Psoas muscle (tissue), 8 donors: Measurements from ENCODE around the gene STARD9. TPM values are rescaled to one million over a fixed set of nuclear protein-coding genes. Genes with fewer than 3 reads are reported as not detected.

ENCODE experiments used
- ATAC-seq, 4 donors: fragments of 200-7000 bp; cut with Tn5 transposase; one replicate each; pipeline ENCODE4 v1.9.1; 2020; ENCODE audit warnings: moderate library complexity in 3 of 4, mild to moderate bottlenecking in 2 of 4
- DNase-seq, 2 donors: peaks; one replicate each; pipeline ENCODE4 v3.0.0-alpha.2; 2020
- H3K27ac ChIP-seq: fragments of 200-600 bp; one replicate; pipeline ENCODE4 v1.8.0; 2022
- H3K27me3 ChIP-seq, 3 donors: fragments of 200-600 bp in 1 of 3; one replicate each; pipeline versions ENCODE4 v1.6.1 to v1.8.0; 2013 to 2022; ENCODE audit warnings: low read length in 2 of 3, mild to moderate bottlenecking in 2 of 3, moderate library complexity in 1 of 3; ENCODE audit not compliant: insufficient read depth in 3 of 3
- H3K36me3 ChIP-seq, 2 donors: fragments of 200-600 bp in 1 of 2; one replicate each; pipeline versions ENCODE4 v1.6.1 to v1.8.0; 2013 to 2022; ENCODE audit warnings: low read depth in 1 of 2, mild to moderate bottlenecking in 1 of 2, moderate library complexity in 1 of 2; ENCODE audit not compliant: insufficient read depth in 1 of 2
- H3K4me1 ChIP-seq: fragments of 200-600 bp; one replicate; pipeline ENCODE4 v1.8.0; 2022
- H3K4me3 ChIP-seq: fragments of 200-600 bp; one replicate; pipeline ENCODE4 v1.8.0; 2022; ENCODE audit warnings: mild to moderate bottlenecking
- H3K9me3 ChIP-seq: fragments of 200-600 bp; one replicate; pipeline ENCODE4 v1.8.0; 2022
- WGBS, 3 donors: extraction: QIAGEN DNeasy Blood & Tissue Kit; methylation state at CpG; one replicate each; pipeline versions ENCODE4 v1.1.6 to v1.1.7; 2013; 5-methylcytosine and 5-hydroxymethylcytosine counted together
- intact Hi-C, 2 donors: fragments of 100-400 bp; cut with DNase I; formaldehyde crosslinking; loops; one replicate each; pipeline versions ENCODE4 v1.11.0 to v1.14.2; 2022
- polyA plus RNA-seq, 3 donors: library from polyadenylated mRNA; stranded (reverse); fragments of 200-250 nt; gene quantifications; one replicate each; pipeline ENCODE4 v1.2.3, GENCODE V29; 2013
- total RNA-seq, 4 donors: library from RNA; stranded (reverse); fragmentation: NEBNext Ultra II Directional in 2 of 4; extraction: Animal tissue kit (Norgen Biotek cat#: 25700) in 2 of 4; gene quantifications; one replicate each; pipeline versions ENCODE4 v1.2.1 to v1.2.4, GENCODE V29; 2021 to 2023
- TF ChIP-seq, protein P1 (sequence below): fragments of 200-600 bp; IDR thresholded peaks from one replicate; pipeline ENCODE4 v1.8.0; 2022; ENCODE audit warnings: antibody characterized with exemption
- donor health status: healthy with polysubstance abuse.
- donor health status: DM: no; HTN: no; CAD: no; lungs with moderate emphysema.
- donor health status: Bipolar disorder and iron deficiency.
- donor health status: healthy.
- donor health status: DM: yes; HTN: yes; CAD: no.
- donor health status: DM: no; HTN: no; CAD: no.
- donor health status: DM: no; HTN: no; CAD: no.
- donor health status: DM: yes; HTN: yes; CAD: no.

Gene STARD9
- total and polyA plus RNA-seq, 7 donors: 0.65 to 4.1 (median 1.7) TPM

DNA sequence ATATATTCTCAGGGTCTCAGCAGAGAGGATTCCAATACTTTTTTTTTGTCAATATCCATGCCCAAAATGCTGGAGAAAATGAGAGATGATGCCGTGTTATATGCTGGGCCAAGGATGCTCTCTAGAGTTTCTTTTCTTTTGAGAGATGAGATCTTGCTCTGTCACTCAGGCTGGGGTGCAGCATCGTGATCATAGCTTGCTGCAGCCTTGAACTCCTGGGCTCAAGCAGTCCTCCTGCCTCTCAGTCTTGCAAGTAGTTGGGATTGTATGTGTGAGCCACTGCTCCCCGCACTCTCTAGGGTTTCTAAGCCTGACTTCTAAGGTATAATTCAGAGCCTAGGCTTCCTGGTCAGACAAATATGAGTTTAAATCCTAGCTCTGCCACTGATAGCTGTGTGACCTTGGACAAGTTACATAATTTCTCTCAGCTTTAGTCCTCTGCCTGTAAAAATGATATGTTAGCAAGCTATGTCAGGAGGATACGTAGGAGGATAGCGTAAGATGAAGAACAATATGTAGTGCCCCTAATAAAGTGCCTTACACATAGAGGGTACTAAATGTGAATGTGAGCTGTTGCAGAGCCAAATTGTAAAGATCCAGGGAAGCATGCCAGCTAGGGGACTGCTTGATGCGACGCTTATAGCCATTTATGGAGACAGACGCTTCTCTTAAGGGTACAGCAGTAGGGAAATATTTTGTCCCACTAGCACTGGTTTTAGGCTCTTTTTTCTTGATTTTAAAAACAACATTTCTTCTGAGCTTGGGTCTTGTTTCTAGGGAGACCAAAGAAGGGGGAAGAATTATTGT is 7.4 kb downstream of the STARD9 start:
- no peak overlapping the region for H3K4me3 ChIP-seq
- H3K36me3 ChIP-seq: peaks cover 0 to 18% of the 10 kb centered on the region in 2 donors
- DNase-seq (no peak), ATAC-seq (no peak)
- no peaks in the 10 kb centered on the region for H3K27me3 ChIP-seq
- TF ChIP-seq, protein P1, sequence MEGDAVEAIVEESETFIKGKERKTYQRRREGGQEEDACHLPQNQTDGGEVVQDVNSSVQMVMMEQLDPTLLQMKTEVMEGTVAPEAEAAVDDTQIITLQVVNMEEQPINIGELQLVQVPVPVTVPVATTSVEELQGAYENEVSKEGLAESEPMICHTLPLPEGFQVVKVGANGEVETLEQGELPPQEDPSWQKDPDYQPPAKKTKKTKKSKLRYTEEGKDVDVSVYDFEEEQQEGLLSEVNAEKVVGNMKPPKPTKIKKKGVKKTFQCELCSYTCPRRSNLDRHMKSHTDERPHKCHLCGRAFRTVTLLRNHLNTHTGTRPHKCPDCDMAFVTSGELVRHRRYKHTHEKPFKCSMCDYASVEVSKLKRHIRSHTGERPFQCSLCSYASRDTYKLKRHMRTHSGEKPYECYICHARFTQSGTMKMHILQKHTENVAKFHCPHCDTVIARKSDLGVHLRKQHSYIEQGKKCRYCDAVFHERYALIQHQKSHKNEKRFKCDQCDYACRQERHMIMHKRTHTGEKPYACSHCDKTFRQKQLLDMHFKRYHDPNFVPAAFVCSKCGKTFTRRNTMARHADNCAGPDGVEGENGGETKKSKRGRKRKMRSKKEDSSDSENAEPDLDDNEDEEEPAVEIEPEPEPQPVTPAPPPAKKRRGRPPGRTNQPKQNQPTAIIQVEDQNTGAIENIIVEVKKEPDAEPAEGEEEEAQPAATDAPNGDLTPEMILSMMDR: no peak
- H3K4me1 ChIP-seq: peaks cover 12% of the 10 kb centered on the region
- H3K27ac ChIP-seq: no peak overlapping the region
- H3K9me3 ChIP-seq: no peaks in the 10 kb centered on the region
- WGBS, 3 donors: 81 to 85% (median 85%) methylated on average over 8 of the region's 8 CpGs
- intact Hi-C loops: loop anchor here in 1 of 2 donors (5.0 kb wide), 1 partner anchor 70 kb away; no protein-coding TSS in a partner anchor

DNA sequence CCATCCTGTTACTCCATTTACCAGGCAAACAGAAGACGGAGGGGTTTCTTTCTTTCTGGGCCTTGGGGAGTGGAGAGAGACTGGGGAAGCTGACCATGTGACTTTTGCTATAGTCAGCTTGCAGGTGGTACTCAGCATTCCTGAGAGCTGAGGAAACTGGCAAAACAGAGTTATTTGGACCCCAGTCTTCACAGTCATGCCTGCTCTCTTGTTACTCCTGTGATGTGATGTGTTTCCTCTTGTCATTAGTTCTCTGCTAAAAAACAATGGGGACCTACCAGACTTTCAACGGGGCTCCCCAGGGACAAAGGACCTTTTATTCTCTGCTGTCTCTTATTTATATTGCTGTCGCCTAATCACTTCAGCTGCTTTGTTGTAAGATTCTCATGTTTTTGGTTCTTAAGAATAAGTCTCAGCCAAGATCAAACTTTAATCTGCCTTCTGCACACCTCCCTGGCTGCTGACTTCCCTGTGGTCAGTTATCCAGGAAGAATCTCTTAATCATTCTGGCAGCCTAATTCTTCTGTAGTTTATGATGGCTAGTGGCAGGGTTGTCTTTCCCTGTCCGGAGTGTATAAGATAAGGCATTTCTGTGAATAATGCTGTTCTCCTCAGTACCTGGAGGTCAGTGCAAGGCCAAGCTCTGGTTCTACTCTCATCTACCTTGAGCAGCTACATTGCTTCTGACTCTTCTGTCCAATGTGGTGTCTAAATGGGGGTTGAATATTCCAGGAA is 8.8 kb downstream of the STARD9 start:
- Histone ChIP-seq H3K27ac (peak overlapping the region; percentile 3), H3K27me3 (no peaks in the 10 kb centered on the region), H3K4me3 (no peak overlapping the region), H3K36me3 (peaks cover 0 to 18% of the 10 kb centered on the region in 2 donors), H3K4me1 (peaks cover 7% of the 10 kb centered on the region), H3K9me3 (no peaks in the 10 kb centered on the region)
- ATAC-seq: no peak
- intact Hi-C loops: loop anchor here in 1 of 2 donors (5.0 kb wide), 1 partner anchor 68 kb away; no protein-coding TSS in a partner anchor
- 54 to 56% (median 55%) methylated on average over 4 of the region's 4 CpGs for WGBS, 3 donors
- TF ChIP-seq, protein P1: no peak
- no peak for DNase-seq

DNA sequence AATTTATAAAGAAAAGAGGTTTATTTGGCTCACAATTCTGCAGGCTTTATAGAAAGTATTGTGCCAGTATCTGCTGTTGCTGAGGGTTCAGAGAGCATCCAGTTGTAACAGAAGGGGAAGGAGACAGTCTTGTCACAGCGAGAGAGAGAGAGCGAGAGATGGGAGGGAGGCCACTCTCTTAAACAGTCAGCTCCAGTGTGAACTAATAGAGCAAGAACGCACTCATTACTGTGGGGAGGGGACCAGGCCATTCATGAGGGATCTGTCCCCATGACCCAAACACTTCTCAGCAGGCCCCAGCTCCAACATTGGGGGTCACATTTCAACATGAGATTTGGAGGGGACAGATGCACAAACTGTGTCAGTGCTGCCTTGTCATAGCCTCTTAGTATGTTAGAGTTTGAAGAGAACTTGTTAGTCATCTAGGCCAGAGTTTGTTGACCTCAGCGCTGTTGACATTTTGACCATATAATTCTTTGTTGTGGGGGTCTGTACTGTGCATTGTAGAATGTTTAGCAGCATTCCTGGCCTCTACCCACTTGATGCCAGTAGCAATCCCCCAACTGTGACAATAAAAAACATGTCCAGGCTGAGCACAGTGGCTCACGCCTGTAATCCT is 15.3 kb downstream of the STARD9 start:
- intact Hi-C loops: no loop called here
- H3K27me3 ChIP-seq: no peaks in the 10 kb centered on the region
- TF ChIP-seq, protein P1: no peak
- no peaks in the 10 kb centered on the region for H3K9me3 ChIP-seq
- WGBS, 3 donors: 87 to 91% (median 87%) methylated on average over 5 of the region's 5 CpGs
- DNase-seq (no peak), ATAC-seq (no peak)
- no peak overlapping the region for H3K4me3 ChIP-seq
- peaks cover 0 to 14% of the 10 kb centered on the region in 2 donors for H3K36me3 ChIP-seq
- peaks cover 13% of the 10 kb centered on the region for H3K4me1 ChIP-seq
- H3K27ac ChIP-seq: no peak overlapping the region

DNA sequence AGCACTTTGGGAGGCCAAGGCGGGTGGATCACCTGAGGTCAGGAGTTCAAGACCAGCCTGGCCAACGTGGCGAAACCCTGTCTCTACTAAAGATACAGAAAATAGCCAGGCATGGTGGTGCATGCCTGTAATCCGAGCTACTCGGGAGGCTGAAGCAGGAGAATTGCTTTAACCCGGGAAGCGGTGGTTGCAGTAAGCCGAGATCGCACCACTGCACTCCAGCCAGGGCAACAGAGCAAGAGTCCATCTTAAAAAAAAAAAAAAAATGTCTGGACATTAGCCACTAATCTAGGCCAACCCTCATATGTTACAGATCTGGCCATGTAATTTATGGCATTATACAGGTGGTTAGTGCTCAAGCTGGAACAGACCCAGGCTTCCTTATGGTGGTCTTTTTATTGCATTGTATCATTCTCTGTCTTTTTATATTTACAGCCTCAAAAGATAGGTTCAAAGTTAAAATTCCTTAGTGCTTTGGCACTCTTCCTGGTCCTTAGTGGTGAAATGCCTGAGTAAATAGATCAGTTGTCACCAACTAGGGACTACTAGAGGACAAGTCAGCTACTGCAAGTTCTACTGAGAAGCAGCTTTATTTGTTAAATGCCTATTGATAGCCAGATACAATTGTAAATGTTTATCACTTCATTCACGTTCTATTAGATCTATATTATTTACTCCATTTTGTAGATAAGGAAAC is 16.0 kb downstream of the STARD9 start:
- WGBS, 3 donors: 71 to 78% (median 72%) methylated on average over 10 of the region's 10 CpGs

More for the DNA sequence above, 16.0 kb downstream of the STARD9 start:
- Histone ChIP-seq H3K4me3 (no peak overlapping the region), H3K9me3 (no peaks in the 10 kb centered on the region), H3K36me3 (peaks cover 0 to 10% of the 10 kb centered on the region in 2 donors), H3K27ac (no peak overlapping the region), H3K27me3 (no peaks in the 10 kb centered on the region), H3K4me1 (peaks cover 16% of the 10 kb centered on the region)
- no peak for ATAC-seq
- intact Hi-C loops: no loop called here
- TF ChIP-seq, protein P1: peak; percentile 23
- no peak for DNase-seq
